OCI-LY7 (cell line): ENCODE measurements around the gene GPR135.

Experiments
- CTCF ChIP-seq: fragments of 200-600 bp; sonication (generic); conservative IDR thresholded peaks from 2 replicates; pipeline ENCODE4 v1.5.1; 2014; ENCODE audit warnings: mild to moderate bottlenecking, antibody characterized with exemption, low read length, moderate library complexity, mixed read lengths
- EZH2phosphoT487 ChIP-seq: fragments of 200-600 bp; sonication (generic); IDR thresholded peaks from 2 replicates; pipeline ENCODE4 v1.6.1; 2018; ENCODE audit warnings: low read depth, borderline replicate concordance, mild to moderate bottlenecking, mixed run types, antibody characterized with exemption, low read length, moderate library complexity, mixed read lengths

GRCh38 chr14:59427653-59428580 lies 37.3 kb downstream of the GPR135 start:
- TF ChIP-seq CTCF (no peak), EZH2phosphoT487 (no peak)
